ENCODE results near the gene PCGF3.
"Not testable (repeated sequence)": the region's sequence is repeated elsewhere in the genome, so short reads cannot be mapped to it uniquely, and the experiment has no call there.

PCGF3 gene

GRCh38 chr4:704198-704891 lies 1.3 kb upstream of the PCGF3 start:
- no peak for DNase-seq

- DNase-seq: no peak
Measured at GRCh38 chr4:704971-705277, 708 bp upstream of the PCGF3 start.

DNA sequence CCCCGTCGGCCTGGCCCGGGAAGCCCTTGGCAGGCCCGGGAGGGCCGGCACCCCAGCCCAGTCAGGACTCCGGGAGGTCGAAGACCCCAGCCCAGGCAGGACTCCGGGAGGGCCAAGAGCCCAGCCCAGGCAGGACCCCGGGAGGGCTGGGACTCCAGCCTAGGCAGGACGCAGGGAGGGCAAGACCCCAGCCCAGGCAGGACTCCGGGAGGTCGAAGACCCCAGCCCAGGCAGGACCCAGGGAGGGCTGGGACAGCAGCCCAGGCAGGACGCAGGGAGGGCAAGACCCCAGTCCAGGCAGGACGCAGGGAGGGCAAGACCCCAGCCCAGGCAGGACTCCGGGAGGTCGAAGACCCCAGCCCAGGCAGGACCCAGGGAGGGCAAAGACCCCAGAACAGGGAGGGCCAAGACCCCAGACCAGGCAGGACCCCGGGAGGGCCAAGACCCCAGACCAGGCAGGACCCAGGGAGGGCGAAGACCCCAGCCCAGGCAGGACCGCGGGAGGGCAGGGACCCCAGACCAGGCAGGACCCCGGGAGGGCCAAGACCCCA lies 526 bp downstream of the PCGF3 start:
- DNase-seq: not testable (repeated sequence)

- DNase-seq: no peak
Measured at GRCh38 chr4:706834-707598, 1.4 kb downstream of the PCGF3 start.

GRCh38 chr4:707929-708630 lies 2.4 kb downstream of the PCGF3 start:
- DNase-seq: no peak

DNA sequence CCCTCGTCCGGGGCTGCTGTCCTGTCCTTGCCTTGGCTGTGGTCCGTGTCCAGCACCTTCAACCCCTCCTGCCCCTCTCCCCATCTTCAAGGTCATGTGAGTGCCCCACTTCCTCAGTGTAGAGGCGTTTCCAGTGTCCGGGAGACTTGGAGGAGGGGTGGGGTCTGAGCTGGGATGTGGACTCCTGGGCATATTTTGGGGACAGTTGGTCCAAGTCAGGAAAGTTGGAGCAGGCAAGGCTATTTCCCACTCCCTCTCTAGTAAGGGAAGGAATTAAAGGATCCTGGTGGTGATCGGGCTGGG lies 3.0 kb downstream of the PCGF3 start:
- no peak for DNase-seq

- DNase-seq: no peak
Measured at GRCh38 chr4:709348-709747, 3.7 kb downstream of the PCGF3 start.

GRCh38 chr4:710116-710515 lies 4.5 kb downstream of the PCGF3 start:
- no peak for DNase-seq

- no peak for DNase-seq
Measured at GRCh38 chr4:710916-711315, 5.3 kb downstream of the PCGF3 start.

GRCh38 chr4:712093-712492 lies 6.5 kb downstream of the PCGF3 start:
- no peak for DNase-seq

- no peak for DNase-seq
Measured at GRCh38 chr4:712916-713632, 7.4 kb downstream of the PCGF3 start.

- no peak for DNase-seq
Measured at GRCh38 chr4:714087-714486, 8.5 kb downstream of the PCGF3 start.

GRCh38 chr4:717601-718320 lies 12.1 kb downstream of the PCGF3 start:
- DNase-seq: no peak

GRCh38 chr4:718460-718859 lies 12.8 kb downstream of the PCGF3 start:
- DNase-seq: no peak

- no peak for DNase-seq
Measured at GRCh38 chr4:720111-720860, 14.7 kb downstream of the PCGF3 start.

DNA sequence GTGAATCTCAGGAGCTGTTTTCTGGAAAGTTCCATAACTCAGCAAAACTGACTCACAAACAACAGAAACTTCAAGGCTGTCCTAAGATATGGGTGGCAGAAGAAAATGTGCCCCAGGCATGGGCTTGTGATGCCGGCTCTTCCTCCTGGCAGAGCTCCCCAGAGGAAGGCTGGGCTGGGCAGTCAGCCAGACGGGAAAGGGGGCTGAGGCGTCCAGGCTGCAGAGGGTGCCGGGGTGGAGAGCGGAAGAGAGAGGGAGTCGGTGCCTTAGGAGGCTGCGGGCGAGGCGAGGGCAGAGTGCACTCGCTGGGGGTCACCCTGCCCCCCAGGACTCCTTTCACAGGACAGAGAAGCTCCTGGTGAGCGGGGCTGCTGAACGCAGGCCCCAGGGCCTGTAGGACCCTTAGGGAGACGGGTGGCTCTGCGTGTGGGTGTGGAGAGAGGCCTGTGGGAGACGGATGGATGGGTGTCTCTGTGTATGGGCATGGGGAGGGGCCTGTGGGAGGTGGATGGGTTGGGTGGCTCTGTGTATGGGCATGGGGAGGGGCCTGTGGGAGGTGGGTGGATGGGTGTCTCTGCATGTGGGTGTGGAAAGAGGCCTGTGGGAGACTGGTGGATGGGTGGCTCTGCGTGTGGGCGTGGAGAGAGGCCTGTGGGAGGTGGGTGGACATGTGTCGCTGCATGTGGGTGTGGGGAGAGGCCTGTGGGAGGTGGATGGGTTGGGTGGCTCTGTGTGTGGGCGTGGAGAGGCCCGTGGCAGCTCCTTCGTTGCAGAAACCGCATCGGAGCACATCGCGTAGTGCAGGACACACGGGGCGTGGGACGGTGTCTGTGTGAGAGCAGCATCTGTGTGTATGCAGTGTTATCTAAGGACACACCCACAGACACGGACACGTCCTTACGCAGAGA lies 15.9 kb downstream of the PCGF3 start:
- DNase-seq: no peak

DNA sequence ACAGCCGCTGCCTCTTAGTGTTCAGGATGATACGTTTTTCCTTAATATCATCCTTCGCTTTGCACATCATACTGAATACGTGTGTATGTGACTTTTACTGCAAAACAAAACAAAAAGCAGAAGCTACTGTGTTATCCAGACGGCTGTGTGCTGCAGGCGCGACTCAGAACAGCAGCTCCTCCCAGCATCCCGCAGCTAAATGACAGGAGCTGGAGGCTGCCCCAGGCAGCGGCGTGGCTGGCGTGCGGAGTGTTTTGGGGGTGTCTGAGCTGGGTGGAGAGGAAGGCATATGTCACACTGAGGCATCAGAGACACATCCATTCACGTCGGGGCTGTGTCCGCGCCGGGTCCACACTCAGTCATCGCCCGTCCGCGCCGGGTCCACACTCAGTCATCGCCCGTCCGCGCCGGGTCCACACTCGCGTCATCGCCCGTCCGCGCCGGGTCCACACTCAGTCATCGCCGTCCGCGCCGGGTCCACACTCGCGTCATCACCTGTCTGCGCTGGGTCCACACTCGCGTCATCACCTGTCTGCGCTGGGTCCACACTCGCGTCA lies 16.6 kb downstream of the PCGF3 start:
- DNase-seq: no peak

DNA sequence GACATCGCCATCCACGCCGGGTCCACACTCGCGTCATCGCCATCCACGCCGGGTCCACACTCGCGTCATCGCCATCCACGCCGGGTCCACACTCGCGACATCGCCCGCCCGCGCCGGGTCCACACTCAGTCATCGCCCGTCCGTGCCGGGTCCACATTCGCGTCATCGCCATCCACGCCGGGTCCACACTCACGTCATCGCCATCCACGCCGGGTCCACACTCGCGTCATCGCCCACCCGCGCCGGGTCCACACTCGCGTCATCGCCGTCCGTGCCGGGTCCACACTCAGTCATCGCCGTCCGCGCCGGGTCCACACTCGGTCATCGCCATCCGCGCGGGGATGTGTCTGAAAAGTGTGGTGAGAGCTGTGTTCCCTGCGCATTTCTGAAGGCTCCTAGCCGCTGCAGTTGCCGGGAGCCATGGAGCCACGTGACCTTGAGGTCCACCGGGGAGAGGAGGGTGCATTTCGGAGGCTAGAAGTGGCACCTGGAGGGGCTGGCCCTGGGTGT lies 17.3 kb downstream of the PCGF3 start:
- DNase-seq: no peak

DNA sequence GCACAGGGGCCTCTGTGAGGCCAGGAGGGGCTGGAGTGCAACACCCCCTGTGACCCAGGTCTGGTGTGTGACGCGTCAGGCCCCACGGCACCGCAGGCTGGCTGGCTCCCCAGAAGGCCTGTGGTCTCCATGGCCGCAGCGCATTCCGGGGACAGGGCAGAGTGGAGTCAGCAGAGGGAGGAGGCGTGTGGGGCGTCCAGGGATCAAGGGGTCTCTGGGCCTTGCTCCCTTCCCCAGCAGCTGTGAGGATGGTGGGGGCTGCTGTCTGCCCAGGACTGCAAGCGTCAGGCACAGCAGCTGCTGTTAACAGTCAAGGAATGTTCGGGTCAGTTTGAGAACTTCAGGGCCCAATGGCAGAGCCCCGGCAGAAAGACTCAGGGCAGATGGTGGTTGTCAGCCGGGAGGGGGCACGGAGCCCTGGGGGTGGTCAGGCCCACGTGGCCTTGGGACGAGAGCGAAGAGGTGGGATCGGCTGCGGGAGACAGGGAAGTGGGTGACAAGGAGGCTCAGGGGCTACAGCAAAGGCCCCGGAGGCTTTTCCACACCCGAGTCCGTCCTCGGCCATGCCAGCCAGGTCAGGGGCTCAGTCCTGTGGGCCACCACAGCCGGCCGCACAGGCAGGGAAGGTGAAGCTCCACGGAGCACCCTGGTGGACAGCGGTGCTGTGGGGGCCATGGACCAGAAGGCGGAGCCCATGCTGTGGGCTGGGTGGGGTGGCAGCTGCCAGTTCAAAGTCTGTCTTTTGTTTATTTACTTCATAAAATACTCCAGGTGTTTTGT lies 18.3 kb downstream of the PCGF3 start:
- no peak for DNase-seq
